Esophagus mucosa (tissue), 1 donor: ENCODE results near the gene PC. TPM values are rescaled to one million over a fixed set of nuclear protein-coding genes. Genes with fewer than 3 reads are reported as not detected.

Source experiments
- ATAC-seq: fragments of 200-7000 bp; cut with Tn5 transposase; one replicate; pipeline ENCODE4 v1.9.1; 2020
- total RNA-seq: library from RNA; stranded (reverse); gene quantifications from one replicate; pipeline ENCODE4 v1.2.4, GENCODE V29; 2023
- donor health status: DM: yes; HTN: yes; CAD: no.

PC gene
- total RNA-seq, 1 donor from 2014 or later, result 50.5 TPM

DNA sequence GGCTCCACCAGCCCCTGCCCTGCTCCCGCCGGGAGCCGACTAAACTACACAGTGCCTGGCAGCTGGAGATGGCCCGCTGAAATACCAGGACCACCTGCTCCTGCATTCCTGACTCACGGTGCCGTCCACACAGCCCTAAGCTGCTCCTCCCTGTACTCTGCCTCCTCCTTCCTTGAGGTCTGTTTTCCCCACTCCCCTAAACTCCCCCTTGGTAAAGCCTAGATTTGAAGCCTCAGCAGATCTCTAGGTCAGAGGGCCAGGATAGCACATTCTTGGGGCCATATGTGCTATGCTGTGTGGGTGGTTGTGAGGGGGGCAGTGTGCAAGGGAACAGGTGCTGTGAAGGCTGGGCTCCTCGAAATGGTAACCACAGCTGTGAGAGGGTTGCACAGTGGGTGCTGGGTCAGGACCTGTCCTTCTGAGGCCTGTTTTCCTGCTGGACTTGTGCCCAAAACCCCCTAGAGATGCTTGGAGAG, 91.6 kb downstream of the PC start:
- ATAC-seq, result no peak

DNA sequence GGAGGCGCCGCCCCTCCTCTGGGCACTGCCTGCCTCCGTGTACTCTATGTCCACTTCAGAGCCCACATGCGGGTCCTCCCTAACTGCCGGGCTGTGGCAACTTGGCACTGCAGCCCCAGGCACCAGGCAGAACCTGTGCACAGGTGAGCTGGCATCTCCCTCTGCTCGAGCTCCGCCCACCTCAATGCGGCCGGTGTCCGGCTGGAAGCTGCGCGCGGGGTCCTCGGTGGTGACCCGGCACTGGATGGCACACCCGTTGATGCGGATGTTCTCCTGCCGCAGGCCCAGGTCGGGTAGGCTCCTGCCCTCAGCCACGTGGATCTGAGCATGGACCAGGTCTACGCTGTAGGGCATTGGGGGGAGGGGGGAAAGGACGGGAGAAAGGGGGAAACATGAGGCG, 92.2 kb downstream of the PC start:
- ATAC-seq, result no peak

DNA sequence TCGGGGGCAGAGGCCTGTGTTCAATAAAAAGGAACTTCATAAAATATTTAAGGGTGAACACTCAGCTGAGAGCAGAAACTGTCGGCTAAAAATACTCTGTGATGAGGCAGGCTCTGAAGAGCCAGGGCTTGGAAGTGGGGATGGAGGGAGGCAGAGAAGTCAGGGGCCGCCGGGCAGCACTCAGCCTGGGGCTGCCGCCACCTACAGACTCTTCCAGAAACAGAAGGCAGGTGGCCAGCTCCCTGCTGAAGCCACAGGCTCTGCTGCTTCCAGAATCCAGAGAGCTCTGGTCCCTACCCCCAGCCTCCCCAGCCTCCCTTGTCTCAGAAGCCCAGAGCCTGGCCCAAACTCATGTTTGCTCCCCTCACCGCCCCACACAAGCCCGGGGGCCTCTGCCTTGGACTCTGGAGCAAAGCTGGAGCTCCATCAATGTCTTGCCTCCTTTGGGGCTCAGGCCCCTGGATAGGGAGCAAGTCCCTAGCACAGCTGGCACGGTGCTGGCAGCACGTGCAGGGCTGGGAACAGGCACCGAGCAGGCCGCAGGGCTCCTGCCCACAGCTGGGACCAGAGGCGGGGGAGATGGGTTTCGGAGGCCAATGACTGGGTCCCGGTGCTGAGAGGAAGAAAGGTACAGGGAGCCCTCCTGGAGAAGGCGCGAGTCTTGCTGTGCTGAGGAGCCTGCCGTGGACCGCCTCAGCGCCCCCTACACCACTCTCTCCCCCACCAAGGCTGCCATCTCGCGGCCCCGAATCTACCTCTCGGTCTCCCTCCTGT, 93.1 kb downstream of the PC start:
- no peak for ATAC-seq

GRCh38 chr11:66864172-66864901, 93.8 kb downstream of the PC start:
- peak; percentile 3 for ATAC-seq

- ATAC-seq, result peak; percentile 69
Observed at GRCh38 chr11:66863428-66864125, 94.6 kb downstream of the PC start.

DNA sequence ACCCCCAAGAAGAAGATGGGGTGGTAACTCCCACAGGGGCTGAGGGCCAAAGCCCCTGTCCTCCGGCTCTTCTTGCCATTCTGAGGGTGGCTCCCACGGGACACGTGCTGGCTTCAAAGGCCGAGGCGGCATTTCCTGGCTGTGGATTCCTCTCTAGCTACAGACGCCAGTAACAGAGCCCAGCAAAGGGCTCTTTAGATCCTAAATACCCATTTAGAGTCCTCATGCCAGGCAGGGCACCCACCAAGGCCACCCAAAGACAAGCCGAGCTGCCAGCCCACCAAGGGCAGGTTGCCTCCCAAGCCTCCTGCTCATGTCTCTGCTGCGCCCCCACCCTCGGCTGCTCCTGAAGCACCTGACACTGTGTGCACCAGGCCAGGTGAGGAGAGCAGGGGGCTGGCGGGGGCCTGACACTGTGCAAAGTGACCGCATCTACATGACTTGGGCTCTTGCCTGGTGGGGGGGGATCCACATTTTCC, 95.6 kb downstream of the PC start:
- no peak for ATAC-seq

DNA sequence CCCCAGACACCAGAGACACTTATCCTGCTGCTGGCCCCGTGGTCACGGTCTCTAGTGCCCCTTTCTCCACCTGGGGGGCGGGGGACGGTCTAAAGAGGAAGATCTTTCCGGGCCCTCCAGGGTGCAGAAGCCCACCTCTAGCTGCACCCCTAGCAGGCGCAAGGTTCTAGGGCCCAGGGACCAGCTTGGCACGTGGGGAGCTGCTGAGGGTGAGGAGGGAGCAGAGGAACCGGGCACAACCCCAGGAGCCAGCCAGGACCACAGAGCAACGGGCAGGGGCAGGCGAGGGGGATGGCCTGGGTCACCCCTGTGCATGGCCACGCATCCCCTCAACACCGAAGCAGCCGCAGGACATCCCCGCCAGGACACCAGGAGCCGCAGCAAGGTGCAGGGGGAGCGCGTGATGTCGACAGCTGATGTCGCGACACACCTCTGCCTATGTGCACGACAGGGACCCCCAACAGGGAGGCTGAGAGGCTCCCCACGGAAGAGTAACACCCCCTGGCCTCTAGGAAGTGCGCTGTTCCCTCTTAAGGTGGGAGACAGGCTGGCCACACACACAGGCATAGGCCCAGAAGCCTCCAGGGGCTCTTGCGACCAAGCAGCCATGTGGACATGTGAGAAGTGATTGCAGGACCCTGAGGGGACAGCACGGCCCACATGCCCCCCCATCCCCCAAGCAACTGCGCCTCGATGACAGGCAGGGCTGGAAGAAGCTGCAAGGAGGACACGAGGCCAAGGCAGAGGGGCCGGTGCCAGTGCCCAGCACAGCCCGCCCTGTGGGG, 96.2 kb downstream of the PC start:
- ATAC-seq, result no peak

DNA sequence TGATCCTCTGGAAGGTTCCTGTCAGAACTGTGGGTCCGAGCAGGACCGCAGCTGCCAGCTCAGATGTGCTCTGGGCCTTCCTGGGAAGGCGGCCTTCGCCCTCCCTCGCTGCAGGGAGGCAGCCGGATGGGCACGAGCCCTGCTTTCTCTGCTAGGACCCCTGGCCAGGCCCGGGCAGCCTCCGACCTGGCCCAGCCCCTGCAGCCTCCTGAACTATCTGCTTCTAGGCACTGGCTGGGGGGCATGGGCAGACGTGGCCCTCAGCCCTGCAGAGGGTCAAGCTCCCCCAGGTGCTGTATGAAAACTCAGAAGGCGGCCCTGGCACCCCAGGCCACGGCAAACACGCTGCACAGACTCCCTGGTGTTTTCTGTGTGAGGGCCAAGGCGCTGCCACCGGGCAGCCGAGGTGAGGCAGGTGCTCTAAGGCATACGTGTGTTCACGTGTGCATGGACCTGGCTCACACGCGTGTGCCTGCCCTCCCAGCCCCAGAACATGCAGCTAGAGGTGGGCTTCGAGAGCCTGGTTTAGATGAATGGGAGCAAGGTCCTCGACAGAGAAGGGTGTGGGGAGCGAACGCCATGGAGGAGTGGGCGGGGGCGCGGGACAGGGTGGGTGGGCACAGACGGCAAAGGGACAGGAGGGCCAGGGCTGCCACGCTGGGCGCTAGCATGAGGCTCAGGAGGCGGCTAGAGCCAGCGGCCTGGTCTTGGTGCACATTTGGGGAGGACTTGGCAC, 97.0 kb downstream of the PC start:
- no peak for ATAC-seq

- ATAC-seq, result no peak
Observed at GRCh38 chr11:66860449-66860831, 97.7 kb downstream of the PC start.

DNA sequence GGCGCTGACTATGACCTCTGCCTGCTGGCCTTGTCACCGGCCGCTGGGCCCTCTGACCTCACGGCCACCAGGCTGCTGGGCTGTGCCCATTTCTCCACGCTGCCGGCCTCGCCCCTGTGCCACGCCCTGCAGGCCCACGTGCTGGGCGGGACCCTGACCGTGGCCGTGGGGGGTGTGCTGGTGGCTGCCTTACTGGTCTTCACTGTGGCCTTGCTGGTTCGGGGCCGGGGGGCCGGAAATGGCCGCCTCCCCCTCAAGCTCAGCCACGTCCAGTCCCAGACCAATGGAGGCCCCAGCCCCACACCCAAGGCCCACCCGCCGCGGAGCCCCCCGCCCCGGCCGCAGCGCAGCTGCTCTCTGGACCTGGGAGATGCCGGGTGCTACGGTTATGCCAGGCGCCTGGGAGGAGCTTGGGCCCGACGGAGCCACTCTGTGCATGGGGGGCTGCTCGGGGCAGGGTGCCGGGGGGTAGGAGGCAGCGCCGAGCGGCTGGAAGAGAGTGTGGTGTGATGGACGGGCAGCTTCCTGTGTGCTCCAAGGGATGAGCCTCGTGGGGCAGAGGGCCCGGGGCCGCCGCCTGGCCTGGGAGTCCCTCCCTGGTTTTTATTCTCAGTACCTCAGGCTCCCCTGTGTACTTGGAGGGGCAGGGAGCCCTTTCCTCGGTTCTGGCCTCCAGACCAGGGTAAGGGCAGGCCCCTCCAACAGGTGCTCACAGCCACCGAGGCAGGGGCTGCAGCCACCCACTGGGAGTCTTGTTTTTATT, 98.3 kb downstream of the PC start:
- ATAC-seq, result no peak

DNA sequence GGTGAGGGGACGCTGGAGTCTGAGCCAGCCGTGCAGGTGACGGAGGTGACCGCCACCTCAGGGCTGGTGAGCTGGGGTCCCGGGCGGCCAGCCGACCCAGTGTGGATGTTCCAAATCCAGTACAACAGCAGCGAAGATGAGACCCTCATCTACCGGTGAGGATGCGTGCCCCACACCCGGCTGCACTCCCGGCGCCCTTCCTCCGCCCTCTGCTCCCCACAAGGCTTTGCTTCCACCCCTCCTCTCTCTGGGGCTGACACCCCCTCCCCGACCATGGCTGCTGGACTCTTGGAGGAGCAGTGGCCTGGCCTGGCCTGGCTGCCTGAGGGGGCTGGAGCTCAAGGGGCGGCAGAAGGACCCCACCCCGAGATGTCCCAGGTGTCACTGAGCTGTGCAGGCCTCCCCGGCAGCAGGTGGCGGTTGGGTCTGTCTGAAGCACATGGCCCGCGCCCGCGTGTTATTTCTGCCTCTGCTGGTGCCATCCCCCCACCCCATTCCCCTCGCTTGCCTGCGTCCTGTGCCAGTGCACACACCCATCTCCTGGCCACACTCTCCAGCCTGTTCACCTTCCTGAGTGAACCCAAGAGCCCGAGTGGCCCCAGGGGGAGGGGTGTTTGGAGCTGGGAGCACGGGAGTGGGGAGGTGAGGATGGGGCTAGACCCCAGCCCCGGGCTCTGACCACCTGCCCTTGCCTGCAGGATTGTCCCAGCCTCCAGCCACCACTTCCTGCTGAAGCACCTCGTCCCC, 99.1 kb downstream of the PC start:
- no peak for ATAC-seq

GRCh38 chr11:66858186-66858938, 99.8 kb downstream of the PC start:
- no peak for ATAC-seq

DNA sequence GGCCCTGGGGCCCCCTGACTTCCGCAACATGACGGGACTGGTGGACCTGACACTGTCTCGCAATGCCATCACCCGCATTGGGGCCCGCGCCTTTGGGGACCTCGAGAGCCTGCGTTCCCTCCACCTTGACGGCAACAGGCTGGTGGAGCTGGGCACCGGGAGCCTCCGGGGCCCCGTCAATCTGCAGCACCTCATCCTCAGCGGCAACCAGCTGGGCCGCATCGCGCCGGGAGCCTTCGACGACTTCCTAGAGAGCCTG, 100.3 kb downstream of the PC start:
- no peak for ATAC-seq

- ATAC-seq, result no peak
Observed at GRCh38 chr11:66857234-66857926, 100.8 kb downstream of the PC start.

DNA sequence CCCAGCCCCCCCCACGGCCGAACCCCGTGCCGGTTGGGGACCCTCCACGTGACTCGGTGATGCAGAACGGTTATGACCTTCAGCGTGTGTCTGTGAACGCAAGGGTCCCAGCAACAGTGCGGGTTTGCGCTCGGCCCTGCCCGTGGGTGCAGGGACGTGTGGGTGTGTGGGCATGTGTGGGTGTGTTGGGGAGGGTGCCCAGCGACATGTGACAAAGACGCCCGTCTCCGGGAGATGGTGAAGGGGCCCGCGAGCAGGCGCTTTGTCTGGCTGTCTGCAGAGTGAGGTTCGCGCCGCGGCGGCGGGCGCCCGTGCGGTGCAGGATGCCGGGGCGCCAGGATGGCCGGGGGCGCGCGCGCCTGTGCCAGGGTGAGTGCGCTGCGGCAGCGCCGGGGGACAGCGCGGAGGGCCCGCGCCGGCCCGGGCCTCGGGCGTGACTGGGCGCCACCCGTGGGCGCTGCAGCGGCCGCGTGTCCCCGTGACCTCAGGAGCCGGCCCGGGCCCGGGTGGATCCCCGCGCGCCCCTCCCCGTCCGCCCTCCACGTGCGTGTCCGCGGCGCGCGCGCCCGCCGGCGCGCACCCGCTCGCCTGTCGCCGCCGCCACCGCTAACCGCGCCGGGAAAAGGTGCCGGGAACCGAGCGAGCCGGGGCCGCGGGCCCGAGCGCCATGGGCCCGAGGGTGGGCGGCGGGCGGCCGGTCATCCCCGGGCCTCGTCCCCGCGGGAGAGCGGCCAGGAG, 101.5 kb downstream of the PC start, which contains the start of gene LRFN4:
TSS of gene LRFN4 (plus strand) at position 569 of the 738 bp plus-strand sequence. CDS start 681 bp downstream, outside the sequence.
- peak; percentile 41 for ATAC-seq

DNA sequence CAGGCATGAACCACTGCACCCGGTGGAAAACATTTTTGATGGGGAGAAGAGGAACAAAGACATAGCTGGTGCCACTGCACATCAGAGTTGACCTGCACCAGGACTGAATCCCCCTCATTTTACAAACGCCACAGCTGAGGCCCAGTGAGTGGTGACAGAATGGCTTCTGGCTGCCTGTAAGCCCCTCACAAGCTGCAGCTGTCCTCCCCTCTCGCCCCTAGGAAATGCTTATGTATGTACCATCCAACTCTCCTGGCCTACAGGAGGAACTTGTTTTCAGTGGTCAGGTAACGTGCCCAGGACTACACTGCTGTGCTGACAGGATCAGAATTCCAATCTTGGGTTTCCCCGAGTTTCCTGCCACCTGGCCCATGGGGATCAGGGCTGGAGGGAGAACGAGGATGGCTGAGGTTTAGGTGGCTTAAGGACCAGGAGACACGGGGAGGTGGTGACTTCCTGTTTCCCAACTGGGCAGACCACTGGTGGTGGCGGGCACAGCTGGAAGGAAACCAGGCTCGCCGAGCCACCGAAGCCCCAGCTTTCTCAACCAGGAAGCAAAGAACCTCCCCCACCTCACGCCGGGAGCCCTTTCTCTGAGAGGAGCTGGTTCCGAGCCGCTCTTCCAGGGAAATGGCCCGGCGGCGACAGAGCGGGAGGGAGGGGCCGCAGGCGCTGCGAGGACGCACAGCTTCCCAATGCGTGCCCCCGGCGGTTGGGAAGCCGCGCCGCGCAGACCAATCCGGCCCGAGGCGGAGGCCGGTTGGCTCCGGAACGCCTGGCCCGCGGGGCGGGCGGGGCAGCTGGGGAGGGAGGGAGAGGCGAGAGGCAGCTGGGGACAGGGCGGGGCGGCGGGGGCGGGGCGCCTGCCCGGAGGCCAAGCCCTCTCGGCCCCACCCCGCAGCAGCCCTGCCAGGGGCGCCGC, 102.3 kb downstream of the PC start:
- peak; percentile 78 for ATAC-seq

DNA sequence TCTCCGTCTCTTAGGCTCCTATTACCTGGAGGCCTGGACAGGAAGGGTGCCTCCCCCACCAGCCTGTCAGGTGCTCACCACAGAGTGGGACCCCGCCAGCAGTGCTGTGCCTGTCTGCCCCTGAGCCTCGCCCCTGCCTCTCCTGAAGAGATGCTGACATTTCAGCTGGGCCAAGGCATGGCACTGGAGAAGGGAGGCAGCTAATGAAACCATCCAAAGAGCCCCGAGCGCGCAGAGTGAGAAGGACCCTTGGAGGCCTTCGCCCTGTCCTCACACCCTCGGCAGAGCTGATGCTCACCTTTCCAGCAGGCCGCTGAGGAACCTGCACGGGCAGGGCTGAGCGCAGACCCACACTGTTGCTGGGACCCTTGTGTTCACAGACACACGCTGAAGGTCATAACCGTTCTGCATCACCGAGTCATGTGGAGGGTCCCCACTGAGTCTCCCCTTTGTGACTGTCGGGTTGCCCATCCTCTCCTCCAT, 103.4 kb downstream of the PC start:
- ATAC-seq, result no peak
